ENCODE measurements around the gene SNX5. TPM values are rescaled to one million over a fixed set of nuclear protein-coding genes. Genes with fewer than 3 reads are reported as not detected.

The SNX5 gene
- total RNA-seq, 2 experiments from 2014 or later: 58.3 to 60.3 TPM

DNA sequence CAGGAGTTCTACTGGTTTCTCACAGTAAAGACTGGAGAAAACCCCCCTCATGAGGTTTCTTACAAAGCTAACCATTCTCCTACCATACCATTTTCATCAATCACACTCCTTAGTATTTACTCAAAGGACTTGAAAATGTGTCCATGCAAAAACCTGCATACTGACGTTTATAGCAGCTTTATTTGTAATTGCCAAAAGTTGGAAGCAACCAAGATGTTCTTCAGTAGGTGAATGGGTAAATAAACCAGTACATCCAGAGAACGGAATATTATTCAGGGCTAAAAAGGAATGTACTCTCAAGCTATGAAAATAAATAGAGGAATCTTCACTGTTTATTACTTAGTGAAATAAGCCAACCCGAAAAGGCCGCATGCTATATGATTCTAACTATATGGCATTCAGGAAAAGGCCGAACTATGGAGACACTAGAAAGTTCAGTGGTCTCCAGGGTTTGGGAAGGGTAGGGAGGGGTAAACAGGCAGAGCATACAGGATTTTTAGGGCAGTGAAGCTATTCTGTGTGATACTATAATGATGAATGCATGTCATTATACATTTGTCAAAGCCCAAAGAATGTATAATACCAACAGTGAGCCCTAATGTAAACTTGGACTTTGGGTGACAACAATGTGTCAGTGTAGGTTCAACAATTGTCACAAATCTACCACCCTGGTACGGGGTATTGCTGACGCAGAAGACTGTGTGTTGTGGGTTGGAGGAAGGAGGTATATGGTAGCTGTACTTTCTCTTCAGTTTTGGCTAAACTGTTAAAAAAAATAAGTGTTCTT, 50.6 kb downstream of the SNX5 start:
- Histone ChIP-seq H3K27ac (ENCODE audit: low read depth in 1 of 2, low read length in 2 of 2) (no peak overlapping the region), H3K4me1 (ENCODE audit: insufficient read depth, low read length) (no peaks in the 10 kb centered on the region), H3K36me3 (ENCODE audit: insufficient read depth, low read length) (no peaks in the 10 kb centered on the region), H3K27me3 (ENCODE audit: control insufficient read depth in 1 of 2, insufficient read depth in 2 of 2, low read length in 2 of 2) (no peaks in the 10 kb centered on the region), H3K9me3 (ENCODE audit: control insufficient read depth in 1 of 2, insufficient read depth in 1 of 2, low read length in 2 of 2) (no peaks in the 10 kb centered on the region), H3K4me3 (ENCODE audit: low read length) (no peak overlapping the region)
- ATAC-seq (ENCODE audit: poor library complexity): no peak
- Mint-ChIP-seq H3K27ac (no peak overlapping the region), H3K27me3 (peaks cover 16% of the 10 kb centered on the region), H3K4me1 (ENCODE audit: low read depth) (no peaks in the 10 kb centered on the region), H3K9me3 (no peaks in the 10 kb centered on the region), H3K4me3 (no peak overlapping the region), H3K36me3 (ENCODE audit: low read depth) (no peaks in the 10 kb centered on the region)
- TF ChIP-seq CTCF (IDR thresholded peaks at IDR 0.05): no peak
- DNase-seq: no peak
- intact Hi-C loops (cut with DNase I, micrococcal nuclease): no loop called here
- ChIA-PET POLR2A (no interaction called here), CTCF (no interaction called here)

GRCh38 chr20:17916433-17916891, 52.1 kb downstream of the SNX5 start:
- H3K4me1 ChIP-seq (ENCODE audit: insufficient read depth, low read length): no peaks in the 10 kb centered on the region
- Mint-ChIP-seq H3K27ac (no peak overlapping the region), H3K4me1 (ENCODE audit: low read depth) (no peaks in the 10 kb centered on the region), H3K9me3 (no peaks in the 10 kb centered on the region), H3K27me3 (peaks cover 24% of the 10 kb centered on the region), H3K36me3 (ENCODE audit: low read depth) (no peaks in the 10 kb centered on the region), H3K4me3 (no peak overlapping the region)
- H3K4me3 ChIP-seq (ENCODE audit: low read length): no peak overlapping the region
- CTCF ChIA-PET: no interaction called here
- intact Hi-C loops (cut with DNase I, micrococcal nuclease): no loop called here
- no peak overlapping the region for H3K27ac ChIP-seq (ENCODE audit: low read depth in 1 of 2, low read length in 2 of 2)
- no peaks in the 10 kb centered on the region for H3K9me3 ChIP-seq (ENCODE audit: control insufficient read depth in 1 of 2, insufficient read depth in 1 of 2, low read length in 2 of 2)
- TF ChIP-seq CTCF (IDR thresholded peaks at IDR 0.05): no peak
- H3K27me3 ChIP-seq (ENCODE audit: control insufficient read depth in 1 of 2, insufficient read depth in 2 of 2, low read length in 2 of 2): peaks cover 0 to under 1% of the 10 kb centered on the region in 2 experiments
- no peak for ATAC-seq (ENCODE audit: poor library complexity)
- POLR2A ChIA-PET: no interaction called here
- no peak for DNase-seq
- no peaks in the 10 kb centered on the region for H3K36me3 ChIP-seq (ENCODE audit: insufficient read depth, low read length)

GRCh38 chr20:17914957-17915356, 53.6 kb downstream of the SNX5 start:
- Histone ChIP-seq H3K27me3 (ENCODE audit: control insufficient read depth in 1 of 2, insufficient read depth in 2 of 2, low read length in 2 of 2) (peaks cover 0 to 9% of the 10 kb centered on the region in 2 experiments), H3K36me3 (ENCODE audit: insufficient read depth, low read length) (no peaks in the 10 kb centered on the region), H3K4me3 (ENCODE audit: low read length) (no peak overlapping the region), H3K27ac (ENCODE audit: low read depth in 1 of 2, low read length in 2 of 2) (no peak overlapping the region), H3K4me1 (ENCODE audit: insufficient read depth, low read length) (no peaks in the 10 kb centered on the region), H3K9me3 (ENCODE audit: control insufficient read depth in 1 of 2, insufficient read depth in 1 of 2, low read length in 2 of 2) (no peaks in the 10 kb centered on the region)
- Mint-ChIP-seq H3K9me3 (no peaks in the 10 kb centered on the region), H3K4me3 (no peak overlapping the region), H3K36me3 (ENCODE audit: low read depth) (no peaks in the 10 kb centered on the region), H3K4me1 (ENCODE audit: low read depth) (no peaks in the 10 kb centered on the region), H3K27ac (no peak overlapping the region), H3K27me3 (peaks cover 25% of the 10 kb centered on the region)
- ChIA-PET CTCF (no interaction called here), POLR2A (no interaction called here)
- no peak for ATAC-seq (ENCODE audit: poor library complexity)
- intact Hi-C loops (cut with DNase I, micrococcal nuclease): no loop called here
- DNase-seq: no peak
- TF ChIP-seq CTCF (IDR thresholded peaks at IDR 0.05): no peak
